ENCODE results near the gene CRADD. TPM values are rescaled to one million over a fixed set of nuclear protein-coding genes. Genes with fewer than 3 reads are reported as not detected.

CRADD gene
- total RNA-seq, 2 donors from 2014 or later, result 27.2 to 75.2 TPM

- Histone ChIP-seq H3K4me3 (no peak overlapping the region), H3K27ac (no peak overlapping the region), H3K4me1 (peaks cover 9% of the 10 kb centered on the region), H3K9me3 (no peaks in the 10 kb centered on the region), H3K27me3 (no peaks in the 10 kb centered on the region), H3K36me3 (replicated peaks in 1 of 2; ENCODE audit: insufficient read depth in 1 of 2, low read depth in 2 of 2) (no peaks in the 10 kb centered on the region)
- WGBS, 2 donors, result 92 to 98% methylated on average over 2 of the region's 2 CpGs
- intact Hi-C loops (cut with DNase I), result no loop called here
- TF ChIP-seq POLR2A (IDR thresholded peaks at IDR 0.05) (no peak), CTCF (IDR thresholded peaks at IDR 0.05) (no peak)
- ATAC-seq (no peak), DNase-seq (no peak)
Measured at GRCh38 chr12:93802293-93802692, 125.1 kb downstream of the CRADD start.

DNA sequence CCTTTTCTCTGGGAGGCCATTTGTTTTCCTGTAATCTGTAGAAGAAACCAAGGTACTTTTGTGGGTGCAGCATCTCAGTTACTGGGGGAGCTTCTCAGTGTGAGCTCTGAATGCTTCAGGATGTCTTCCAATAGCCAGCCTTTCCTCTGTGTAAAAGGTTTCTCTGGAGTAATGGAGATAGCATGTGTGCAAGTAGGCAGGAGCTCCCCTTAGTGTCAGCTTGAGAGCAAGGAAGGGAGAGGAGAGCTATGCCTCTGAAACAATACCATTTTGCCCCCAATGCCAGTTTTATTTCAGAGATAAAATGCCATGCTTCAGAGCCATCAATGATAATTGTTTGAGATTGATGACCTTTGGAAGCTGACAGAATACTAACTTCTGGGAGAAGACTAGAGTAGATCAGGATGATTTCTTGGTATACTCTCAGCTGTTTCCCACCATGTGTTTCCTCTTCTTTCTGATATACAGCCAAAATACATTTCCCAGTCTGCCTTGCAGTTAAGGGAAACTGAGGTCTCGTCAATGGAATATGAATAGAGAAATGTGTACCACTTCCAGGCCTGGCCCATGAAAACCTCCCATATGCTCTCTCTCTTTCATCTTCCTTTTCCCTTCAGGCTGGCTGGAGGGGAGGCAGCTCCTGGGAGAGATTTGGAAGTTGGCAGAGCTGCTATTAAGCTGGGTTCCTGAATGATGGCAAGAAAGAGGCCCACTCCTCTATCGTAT, 125.7 kb downstream of the CRADD start:
- DNase-seq (no peak), ATAC-seq (no peak)
- Histone ChIP-seq H3K9me3 (no peaks in the 10 kb centered on the region), H3K4me3 (no peak overlapping the region), H3K27ac (no peak overlapping the region), H3K4me1 (peaks cover 9% of the 10 kb centered on the region), H3K36me3 (replicated peaks in 1 of 2; ENCODE audit: insufficient read depth in 1 of 2, low read depth in 2 of 2) (no peaks in the 10 kb centered on the region), H3K27me3 (no peaks in the 10 kb centered on the region)
- 68 to 85% methylated on average over 2 of the region's 2 CpGs for WGBS, 2 donors
- intact Hi-C loops (cut with DNase I), result no loop called here
- TF ChIP-seq POLR2A (IDR thresholded peaks at IDR 0.05) (no peak), CTCF (IDR thresholded peaks at IDR 0.05) (no peak)

DNA sequence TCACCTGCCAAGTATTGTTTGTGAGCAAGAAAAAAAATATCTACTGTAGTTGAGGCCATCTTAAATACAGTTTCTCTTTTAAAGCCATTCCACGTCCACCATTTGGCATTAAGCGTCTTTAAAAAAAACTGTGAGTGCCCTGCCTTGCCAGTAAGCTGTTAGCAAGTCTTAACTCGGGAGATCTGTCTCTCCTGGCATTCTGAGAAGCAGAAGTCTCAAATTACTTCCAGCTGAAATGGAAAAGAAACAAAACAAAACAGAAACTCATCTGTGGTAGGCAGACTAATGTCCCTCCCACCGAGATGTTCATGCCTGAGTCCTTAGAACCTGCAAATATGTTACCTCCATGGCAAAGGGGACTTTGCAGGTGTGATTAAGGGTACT, 126.2 kb downstream of the CRADD start:
- Histone ChIP-seq H3K4me1 (peaks cover 8% of the 10 kb centered on the region), H3K27me3 (no peaks in the 10 kb centered on the region), H3K9me3 (no peaks in the 10 kb centered on the region), H3K4me3 (no peak overlapping the region), H3K36me3 (replicated peaks in 1 of 2; ENCODE audit: insufficient read depth in 1 of 2, low read depth in 2 of 2) (no peaks in the 10 kb centered on the region), H3K27ac (no peak overlapping the region)
- intact Hi-C loops (cut with DNase I), result no loop called here
- no peak for TF ChIP-seq POLR2A (IDR thresholded peaks at IDR 0.05)
- TF ChIP-seq CTCF (IDR thresholded peaks at IDR 0.05), result no peak
- ATAC-seq (no peak), DNase-seq (no peak)
- WGBS, 2 donors, result 61 to 68% methylated on average over 4 of the region's 4 CpGs

- no peaks in the 10 kb centered on the region for H3K27me3 ChIP-seq
- 80 to 82% methylated on average over 5 of the region's 5 CpGs for WGBS, 2 donors
- no peak for DNase-seq
- no peak overlapping the region for H3K4me3 ChIP-seq
- intact Hi-C loops (cut with DNase I), result no loop called here
- H3K36me3 ChIP-seq (replicated peaks in 1 of 2; ENCODE audit: insufficient read depth in 1 of 2, low read depth in 2 of 2), result no peaks in the 10 kb centered on the region
- H3K4me1 ChIP-seq, result peaks cover 4% of the 10 kb centered on the region
- H3K9me3 ChIP-seq, result no peaks in the 10 kb centered on the region
- no peak overlapping the region for H3K27ac ChIP-seq
- ATAC-seq, result no peak
- TF ChIP-seq CTCF (IDR thresholded peaks at IDR 0.05), result no peak
- TF ChIP-seq POLR2A (IDR thresholded peaks at IDR 0.05), result no peak
Measured at GRCh38 chr12:93804392-93805179, 127.4 kb downstream of the CRADD start.

Data from body of pancreas (tissue), 4 donors.